Measurements from ENCODE around the gene FHDC1.

The FHDC1 gene

DNA sequence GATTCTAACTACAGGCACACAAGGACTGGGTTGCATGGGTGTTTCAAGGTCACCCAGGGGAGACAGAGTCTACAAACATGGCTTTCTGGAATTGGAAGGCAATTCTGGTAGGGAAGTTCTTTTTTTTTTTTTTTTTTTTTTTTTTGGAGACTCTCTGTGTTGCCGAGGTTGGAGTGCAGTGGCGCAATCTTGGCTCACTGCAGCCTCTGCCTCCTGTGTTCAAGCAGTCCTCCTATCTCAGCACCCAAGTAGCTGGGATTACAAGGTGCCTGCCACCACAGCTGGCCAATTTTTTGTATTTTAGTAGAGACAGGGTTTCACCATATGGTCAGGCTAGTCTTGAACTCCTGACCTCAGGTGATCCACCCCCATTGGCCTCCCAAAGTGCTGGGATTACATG is 16.3 kb upstream of the FHDC1 start:
- peaks cover 18% of the 10 kb centered on the region for H3K36me3 Mint-ChIP-seq
- H3K4me1 Mint-ChIP-seq (ENCODE audit: low read depth): no peaks in the 10 kb centered on the region
- peaks cover 4% of the 10 kb centered on the region for H3K27me3 Mint-ChIP-seq
- H3K9me3 Mint-ChIP-seq (ENCODE audit: low read depth): peaks cover 4% of the 10 kb centered on the region
- no peak overlapping the region for H3K27ac Mint-ChIP-seq
- H3K4me3 Mint-ChIP-seq: no peak overlapping the region

DNA sequence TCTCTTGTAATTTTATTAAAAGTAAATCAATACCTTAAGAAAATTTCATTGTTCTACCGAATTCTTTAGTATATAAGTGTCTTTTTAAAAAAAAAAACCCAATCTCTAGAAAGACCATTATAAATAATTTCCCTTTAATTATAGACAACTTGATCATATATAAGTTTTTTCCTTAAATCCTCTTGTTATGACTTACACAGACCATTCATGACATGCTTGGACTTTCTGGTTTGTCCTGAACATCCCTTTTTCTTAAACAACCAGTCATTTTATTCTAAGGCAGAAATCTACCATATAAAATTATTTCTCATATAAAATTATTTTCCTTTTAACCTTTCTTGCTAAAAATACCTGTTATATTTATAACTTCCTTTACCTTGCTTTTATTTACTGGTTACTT is 15.4 kb upstream of the FHDC1 start:
- Mint-ChIP-seq H3K36me3 (peaks cover 18% of the 10 kb centered on the region), H3K4me1 (ENCODE audit: low read depth) (no peaks in the 10 kb centered on the region), H3K27ac (no peak overlapping the region), H3K4me3 (no peak overlapping the region), H3K9me3 (ENCODE audit: low read depth) (peaks cover 4% of the 10 kb centered on the region), H3K27me3 (peaks cover 4% of the 10 kb centered on the region)

DNA sequence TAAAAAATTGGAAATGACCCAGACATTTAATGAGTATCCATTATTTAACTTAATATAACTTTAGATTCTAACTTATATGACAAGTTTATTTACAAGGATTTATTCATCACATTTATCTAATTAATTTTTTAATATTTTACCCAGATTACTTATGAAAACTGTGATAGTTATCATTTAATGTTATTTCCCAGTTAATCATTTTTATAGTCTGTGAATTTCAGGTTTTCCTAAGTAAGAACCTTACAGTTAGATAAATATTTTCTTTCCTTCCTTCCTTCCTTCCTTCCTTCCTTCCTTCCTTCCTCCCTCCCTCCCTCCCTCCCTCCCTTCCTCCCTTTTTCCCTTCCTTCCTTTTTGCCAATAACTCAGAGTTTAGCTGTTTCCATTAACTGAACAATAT is 14.8 kb upstream of the FHDC1 start:
- peaks cover 4% of the 10 kb centered on the region for H3K27me3 Mint-ChIP-seq
- H3K9me3 Mint-ChIP-seq (ENCODE audit: low read depth): peaks cover 4% of the 10 kb centered on the region
- H3K4me1 Mint-ChIP-seq (ENCODE audit: low read depth): no peaks in the 10 kb centered on the region
- no peak overlapping the region for H3K27ac Mint-ChIP-seq
- peaks cover 18% of the 10 kb centered on the region for H3K36me3 Mint-ChIP-seq
- no peak overlapping the region for H3K4me3 Mint-ChIP-seq

DNA sequence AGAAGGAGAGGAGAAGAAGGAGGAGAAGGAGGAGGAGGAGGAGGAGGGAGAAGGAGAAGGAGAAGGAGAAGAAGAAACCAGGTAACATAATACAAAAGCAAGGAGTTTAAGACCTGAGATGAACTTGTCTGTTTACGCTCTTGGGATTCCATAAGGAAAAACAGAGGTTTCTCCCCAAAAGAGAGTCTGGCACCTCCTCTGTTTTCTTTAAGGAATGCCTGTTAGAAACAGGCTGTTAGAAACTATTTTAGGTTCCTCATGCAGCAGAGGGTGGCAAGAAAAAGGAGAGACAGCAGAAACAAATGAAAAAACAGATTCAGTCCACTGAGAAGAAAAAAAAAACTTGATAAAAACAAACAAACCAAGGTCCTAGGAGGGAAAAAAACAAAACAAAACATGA is 10.3 kb upstream of the FHDC1 start:
- Mint-ChIP-seq H3K4me3 (no peak overlapping the region), H3K9me3 (ENCODE audit: low read depth) (no peaks in the 10 kb centered on the region), H3K27me3 (peaks cover 7% of the 10 kb centered on the region), H3K36me3 (peaks cover 7% of the 10 kb centered on the region), H3K4me1 (ENCODE audit: low read depth) (no peaks in the 10 kb centered on the region), H3K27ac (no peak overlapping the region)

DNA sequence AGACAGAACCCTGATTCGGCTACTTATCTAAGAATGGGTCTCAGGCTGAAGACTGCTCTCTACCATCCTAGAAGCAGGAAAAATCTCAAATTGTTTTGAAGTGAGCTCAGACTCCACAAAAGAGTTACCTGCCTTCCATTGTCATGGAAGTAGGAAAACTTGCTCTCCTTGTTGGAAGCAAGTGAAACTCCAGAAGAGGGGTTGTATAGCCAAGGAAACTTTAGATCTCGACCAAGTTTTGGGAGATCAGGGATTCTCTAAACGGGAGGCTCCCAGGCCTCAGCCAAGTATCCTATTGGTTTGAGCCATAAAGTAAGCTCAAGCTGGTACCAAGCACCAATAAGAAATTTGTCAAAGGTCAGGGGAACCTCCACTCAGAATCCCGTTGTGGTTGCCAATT is 9.2 kb upstream of the FHDC1 start:
- H3K4me3 Mint-ChIP-seq: no peak overlapping the region
- H3K27ac Mint-ChIP-seq: no peak overlapping the region
- H3K4me1 Mint-ChIP-seq (ENCODE audit: low read depth): no peaks in the 10 kb centered on the region
- H3K27me3 Mint-ChIP-seq: peaks cover 7% of the 10 kb centered on the region
- peaks cover 3% of the 10 kb centered on the region for H3K36me3 Mint-ChIP-seq
- H3K9me3 Mint-ChIP-seq (ENCODE audit: low read depth): no peaks in the 10 kb centered on the region

DNA sequence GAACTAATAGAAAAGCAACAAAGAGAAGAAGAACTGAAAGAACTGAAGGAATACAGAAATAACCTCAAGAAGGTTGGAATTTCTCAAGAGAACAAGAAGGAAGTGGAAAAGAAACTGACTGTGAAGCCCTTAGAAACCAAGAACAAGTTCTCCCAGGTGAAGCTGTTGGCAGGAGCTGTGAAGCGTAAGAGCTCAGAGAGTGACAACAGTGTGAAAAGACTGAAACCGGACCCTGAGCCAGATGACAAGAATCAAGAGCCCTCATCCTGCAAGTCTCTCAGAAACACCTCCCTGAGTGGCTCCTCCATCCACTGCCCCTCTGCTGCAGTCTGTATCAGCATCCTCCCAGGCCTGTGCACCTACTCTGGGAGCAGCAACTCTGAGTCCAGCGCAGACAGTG is 8.4 kb upstream of the FHDC1 start:
- Mint-ChIP-seq H3K36me3 (peaks cover 3% of the 10 kb centered on the region), H3K27ac (no peak overlapping the region), H3K9me3 (ENCODE audit: low read depth) (no peaks in the 10 kb centered on the region), H3K27me3 (peaks cover 9% of the 10 kb centered on the region), H3K4me1 (ENCODE audit: low read depth) (no peaks in the 10 kb centered on the region), H3K4me3 (no peak overlapping the region)

DNA sequence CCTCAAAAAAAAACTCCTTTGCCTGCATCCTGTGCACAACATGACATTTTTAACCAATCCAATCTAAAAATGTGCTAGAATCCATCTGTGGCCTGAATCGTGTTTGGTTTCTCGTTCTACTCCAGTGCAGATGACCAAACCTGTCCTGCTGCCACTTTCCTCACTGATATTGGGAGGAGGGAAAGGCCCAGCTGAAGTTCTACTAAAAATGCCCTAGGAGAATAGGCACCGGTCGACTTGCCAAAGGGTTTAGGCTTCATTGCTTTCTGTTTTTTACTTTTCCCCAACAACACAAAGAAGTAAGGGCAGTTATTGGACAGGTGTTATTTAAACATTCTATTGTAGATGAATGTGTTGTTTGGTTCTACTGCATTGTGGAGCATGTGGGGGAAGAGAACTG is 7.8 kb upstream of the FHDC1 start:
- Mint-ChIP-seq H3K27ac (no peak overlapping the region), H3K9me3 (ENCODE audit: low read depth) (no peaks in the 10 kb centered on the region), H3K4me1 (ENCODE audit: low read depth) (no peaks in the 10 kb centered on the region), H3K36me3 (peaks cover 3% of the 10 kb centered on the region), H3K4me3 (no peak overlapping the region), H3K27me3 (peaks cover 13% of the 10 kb centered on the region)

DNA sequence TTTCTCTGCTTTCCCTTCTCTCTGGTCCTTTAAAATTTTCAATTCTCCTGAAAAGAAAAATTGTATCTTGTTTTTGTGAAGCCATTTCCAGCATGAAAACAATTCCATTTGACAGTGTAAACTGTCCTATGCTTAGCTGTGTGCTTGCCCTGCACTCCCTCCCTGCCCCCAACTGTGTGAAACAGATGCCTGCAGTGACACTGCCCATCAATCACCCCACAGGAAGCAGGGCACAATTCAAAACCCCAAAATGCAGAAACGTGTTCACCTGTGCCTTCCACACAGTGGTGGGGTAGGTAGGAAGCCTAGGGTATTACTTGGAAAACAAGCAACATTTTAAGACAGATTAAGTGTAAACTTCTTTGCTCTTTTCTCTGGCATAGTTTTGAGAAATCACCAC is 6.2 kb upstream of the FHDC1 start:
- H3K4me1 Mint-ChIP-seq (ENCODE audit: low read depth): peaks cover under 1% of the 10 kb centered on the region
- H3K36me3 Mint-ChIP-seq: peaks cover 3% of the 10 kb centered on the region
- no peak overlapping the region for H3K27ac Mint-ChIP-seq
- H3K9me3 Mint-ChIP-seq (ENCODE audit: low read depth): no peaks in the 10 kb centered on the region
- no peak overlapping the region for H3K4me3 Mint-ChIP-seq
- peaks cover 23% of the 10 kb centered on the region for H3K27me3 Mint-ChIP-seq

DNA sequence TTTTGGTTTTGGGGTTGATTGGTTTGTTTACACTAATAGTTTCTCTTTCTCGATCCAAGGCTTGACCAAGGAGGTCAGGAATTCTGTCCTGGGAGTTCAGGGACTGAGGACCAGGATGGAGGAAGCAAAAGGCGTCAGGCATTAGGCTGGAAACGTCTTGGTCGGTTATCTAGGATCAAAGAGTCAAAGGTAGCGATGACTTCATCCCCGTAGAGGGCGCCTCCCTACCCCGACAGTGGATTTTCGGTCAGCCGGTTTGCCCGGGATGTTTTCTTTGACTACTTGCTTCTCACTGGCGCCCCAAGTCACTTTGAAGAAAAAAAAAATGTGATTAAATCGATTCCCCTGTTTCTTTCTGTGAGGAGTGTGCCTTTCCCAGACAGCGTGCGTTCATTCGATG is 980 bp upstream of the FHDC1 start:
- peaks cover 40% of the 10 kb centered on the region for H3K27me3 Mint-ChIP-seq
- H3K4me3 Mint-ChIP-seq: peak overlapping the region; percentile 74

DNA sequence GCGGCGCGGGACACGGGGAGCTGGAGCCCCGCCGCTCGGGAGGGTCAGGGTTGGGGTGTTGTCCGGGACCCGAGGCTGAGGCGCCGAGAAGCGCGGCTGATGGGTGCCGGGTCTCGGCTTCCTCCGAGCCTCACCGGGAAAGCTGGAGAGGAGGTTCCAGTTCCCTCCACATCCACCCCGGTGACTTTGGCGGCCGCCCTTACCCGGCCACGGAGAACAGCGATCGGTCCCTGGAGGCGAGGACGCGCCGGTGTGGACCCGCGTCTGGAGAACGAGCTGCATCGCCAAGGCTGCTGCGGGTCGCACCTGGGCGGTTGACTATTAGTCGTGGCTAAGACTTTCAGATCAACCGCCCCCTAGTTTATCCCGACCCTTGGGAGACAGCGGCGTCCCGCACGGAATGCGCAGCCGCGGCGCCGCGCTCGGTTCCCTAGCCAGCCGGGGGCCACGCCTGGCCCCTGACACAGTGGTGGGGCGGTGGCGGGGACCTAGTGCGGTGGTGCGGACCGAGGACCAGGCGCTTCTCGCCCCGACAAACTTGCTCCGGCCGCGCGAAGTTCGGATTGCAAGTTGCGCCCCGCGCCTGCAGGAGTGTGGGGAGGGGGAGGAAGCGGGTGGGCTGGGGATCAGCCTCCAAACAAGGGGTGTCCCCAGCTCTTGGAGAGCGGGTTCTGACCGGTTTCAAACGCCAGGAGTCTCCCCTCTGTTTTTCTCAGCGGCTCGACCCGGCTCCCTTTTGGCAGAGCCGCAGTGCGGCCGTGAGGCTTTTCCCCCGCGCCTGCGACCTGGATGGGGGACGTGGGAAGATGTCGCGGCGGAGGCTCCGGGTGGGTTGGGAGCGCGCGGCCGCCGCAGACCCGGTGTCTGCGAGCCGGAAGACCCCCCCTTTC is 568 bp downstream of the FHDC1 start:
- H3K27me3 Mint-ChIP-seq: peaks cover 45% of the 10 kb centered on the region
- peaks cover 16% of the 10 kb centered on the region for H3K4me1 Mint-ChIP-seq (ENCODE audit: low read depth)
- no peaks in the 10 kb centered on the region for H3K9me3 Mint-ChIP-seq (ENCODE audit: low read depth)

More for the DNA sequence above, 980 bp upstream of the FHDC1 start:
- Mint-ChIP-seq H3K9me3 (ENCODE audit: low read depth) (no peaks in the 10 kb centered on the region), H3K4me1 (ENCODE audit: low read depth) (peaks cover 16% of the 10 kb centered on the region), H3K27ac (no peak overlapping the region), H3K36me3 (peaks cover 2% of the 10 kb centered on the region)

DNA sequence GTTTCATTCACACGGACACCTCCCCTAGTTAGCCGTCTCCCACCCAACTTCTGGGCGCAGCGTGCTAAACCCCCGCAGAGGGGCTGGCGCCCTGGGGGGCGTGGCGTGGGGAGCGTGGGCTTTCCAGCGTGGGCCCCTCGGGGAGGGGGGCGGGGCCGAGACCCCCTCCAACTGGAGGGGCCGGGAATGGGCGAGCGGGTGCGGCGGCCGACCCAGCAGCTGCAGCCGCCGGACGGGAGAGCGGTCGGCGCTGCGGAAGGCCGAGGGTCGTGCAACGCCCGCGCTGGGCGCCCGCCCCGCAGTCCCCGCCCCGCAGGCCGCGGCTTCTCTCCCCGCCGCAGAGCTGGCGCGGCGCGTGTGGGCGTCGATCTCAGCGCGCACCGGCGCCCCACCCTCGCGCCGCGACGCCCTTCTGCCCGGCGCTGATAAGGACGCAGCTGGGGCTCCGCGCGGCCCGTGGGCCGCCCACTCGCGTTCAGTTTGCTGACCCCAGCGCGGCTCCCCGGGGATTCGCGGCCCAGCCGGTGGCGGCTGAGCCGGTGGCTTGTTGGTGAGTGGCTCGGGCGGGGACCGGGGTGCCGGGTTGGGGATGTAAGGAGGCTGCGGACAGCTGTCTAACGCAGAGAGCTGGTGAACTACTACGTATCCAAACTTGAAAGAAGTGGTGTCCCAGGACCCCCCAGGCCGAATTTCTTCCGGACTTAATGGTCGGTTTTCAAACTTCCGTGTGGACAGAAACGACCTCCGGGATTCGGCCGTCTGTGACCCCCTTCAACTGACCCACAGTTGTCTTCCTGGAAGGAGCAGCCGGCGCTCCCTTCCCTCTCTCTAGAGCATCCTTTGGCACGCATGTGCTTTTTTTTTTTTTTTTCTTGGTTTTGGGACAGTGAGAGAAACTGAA is 1.5 kb downstream of the FHDC1 start:
- H3K9me3 Mint-ChIP-seq (ENCODE audit: low read depth): no peaks in the 10 kb centered on the region
- H3K4me3 Mint-ChIP-seq: peak overlapping the region; percentile 87
- H3K27ac Mint-ChIP-seq: no peak overlapping the region
- H3K27me3 Mint-ChIP-seq: peaks cover 44% of the 10 kb centered on the region
- peaks cover 2% of the 10 kb centered on the region for H3K36me3 Mint-ChIP-seq
- peaks cover 16% of the 10 kb centered on the region for H3K4me1 Mint-ChIP-seq (ENCODE audit: low read depth)

More for the DNA sequence above, 568 bp downstream of the FHDC1 start:
- H3K27ac Mint-ChIP-seq: no peak overlapping the region
- peak overlapping the region; percentile 62 for H3K4me3 Mint-ChIP-seq
- H3K36me3 Mint-ChIP-seq: peaks cover 2% of the 10 kb centered on the region

DNA sequence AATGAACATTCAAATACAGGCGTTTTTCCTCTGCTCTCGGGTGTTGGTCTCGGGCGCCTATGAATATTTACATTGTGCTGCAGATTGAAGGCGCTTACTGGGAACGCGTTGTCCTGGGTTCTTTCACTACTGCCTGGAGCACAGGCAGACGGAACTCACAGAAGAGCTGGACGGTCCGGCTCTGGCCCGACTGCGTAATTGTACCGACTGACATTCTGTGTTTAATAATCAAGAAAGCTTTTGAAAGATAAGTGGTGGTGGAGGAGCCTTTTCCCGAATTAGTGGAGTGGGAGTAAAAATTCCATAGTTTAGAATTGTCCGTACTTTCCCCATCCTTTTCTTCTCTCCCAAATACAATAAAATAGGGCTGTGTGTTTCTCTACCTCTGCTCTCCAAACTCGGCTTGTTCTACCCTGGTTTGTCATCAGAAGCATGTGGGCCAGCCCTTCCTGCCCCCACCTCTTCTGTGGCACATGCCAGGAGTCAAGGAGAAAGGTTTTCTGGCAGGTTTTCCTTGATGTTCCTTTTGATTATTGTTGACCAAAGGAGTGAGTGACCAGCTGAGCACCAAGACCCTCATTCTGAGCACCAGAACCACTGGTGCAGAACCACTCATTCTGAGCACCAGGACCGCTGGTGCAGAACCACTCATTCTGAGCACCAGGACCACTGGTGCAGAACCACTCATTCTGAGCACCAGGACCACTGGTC is 2.3 kb downstream of the FHDC1 start:
- peaks cover 2% of the 10 kb centered on the region for H3K36me3 Mint-ChIP-seq
- no peaks in the 10 kb centered on the region for H3K9me3 Mint-ChIP-seq (ENCODE audit: low read depth)
- peaks cover 16% of the 10 kb centered on the region for H3K4me1 Mint-ChIP-seq (ENCODE audit: low read depth)
- peak overlapping the region; percentile 87 for H3K4me3 Mint-ChIP-seq
- peaks cover 38% of the 10 kb centered on the region for H3K27me3 Mint-ChIP-seq
- H3K27ac Mint-ChIP-seq: no peak overlapping the region

DNA sequence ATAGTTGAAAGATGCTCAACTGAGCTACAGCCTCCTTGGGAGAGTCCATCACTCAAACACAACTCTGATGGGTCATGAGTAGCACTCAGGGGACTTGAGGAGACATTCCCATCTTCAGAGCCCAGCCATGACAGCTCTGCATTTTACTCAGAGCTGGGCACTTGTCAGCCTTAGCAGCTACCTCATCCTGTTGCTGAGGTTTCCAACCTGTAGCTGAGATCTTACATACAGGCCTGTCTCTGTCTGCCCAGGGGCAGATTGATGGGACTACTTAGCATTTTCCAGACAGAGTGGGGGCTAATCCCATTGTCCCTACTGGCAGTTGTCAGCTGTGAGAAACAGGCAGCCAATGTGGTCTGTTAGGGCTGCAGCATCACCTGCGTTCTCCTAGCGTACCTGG is 3.5 kb downstream of the FHDC1 start:
- H3K36me3 Mint-ChIP-seq: peaks cover 2% of the 10 kb centered on the region
- no peaks in the 10 kb centered on the region for H3K9me3 Mint-ChIP-seq (ENCODE audit: low read depth)
- H3K4me1 Mint-ChIP-seq (ENCODE audit: low read depth): peaks cover 16% of the 10 kb centered on the region
- peaks cover 29% of the 10 kb centered on the region for H3K27me3 Mint-ChIP-seq
- H3K27ac Mint-ChIP-seq: no peak overlapping the region
- H3K4me3 Mint-ChIP-seq: no peak overlapping the region

DNA sequence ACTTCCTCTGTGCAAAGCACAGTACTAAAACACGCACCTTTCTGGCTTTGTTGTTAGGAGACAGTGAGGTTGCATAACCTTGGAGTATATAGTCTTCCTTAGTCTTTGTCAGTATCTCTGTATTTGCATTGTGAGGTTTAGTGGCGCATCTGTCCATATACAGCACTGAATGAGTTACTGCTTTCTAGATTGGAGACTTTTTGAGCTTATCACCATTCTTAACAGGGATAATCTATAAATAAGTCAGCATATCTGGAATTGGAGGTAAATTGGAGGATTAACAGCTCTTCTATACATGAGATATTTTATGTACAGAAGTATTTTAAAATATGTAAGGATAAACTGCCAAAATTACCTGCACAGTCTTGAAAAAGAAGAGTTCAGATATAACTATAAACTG is 4.3 kb downstream of the FHDC1 start:
- Mint-ChIP-seq H3K9me3 (ENCODE audit: low read depth) (no peaks in the 10 kb centered on the region), H3K27me3 (peaks cover 21% of the 10 kb centered on the region), H3K4me1 (ENCODE audit: low read depth) (peaks cover 10% of the 10 kb centered on the region), H3K36me3 (peaks cover 2% of the 10 kb centered on the region), H3K4me3 (no peak overlapping the region), H3K27ac (no peak overlapping the region)

DNA sequence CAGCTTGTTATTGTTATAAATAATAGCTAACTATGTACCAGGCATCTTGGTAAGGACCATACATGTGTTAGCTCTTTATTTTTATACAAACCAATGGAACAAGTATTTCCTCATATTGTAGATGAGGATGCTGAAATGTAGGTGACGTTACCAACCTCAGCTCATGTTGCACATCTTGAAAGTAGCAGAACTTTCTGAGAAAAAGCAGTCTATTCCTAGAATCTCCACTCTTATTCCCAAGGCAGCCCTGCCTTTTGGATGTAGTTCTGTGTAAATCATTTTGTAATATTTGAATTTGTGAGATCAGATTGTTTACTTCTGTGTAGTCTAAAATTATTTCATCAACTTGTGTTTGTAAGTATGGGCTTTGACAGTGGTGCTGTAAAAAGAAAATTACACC is 5.3 kb downstream of the FHDC1 start:
- no peak overlapping the region for H3K4me3 Mint-ChIP-seq
- H3K36me3 Mint-ChIP-seq: peaks cover 2% of the 10 kb centered on the region
- no peaks in the 10 kb centered on the region for H3K9me3 Mint-ChIP-seq (ENCODE audit: low read depth)
- H3K27ac Mint-ChIP-seq: no peak overlapping the region
- H3K27me3 Mint-ChIP-seq: peaks cover 21% of the 10 kb centered on the region
- peaks cover 7% of the 10 kb centered on the region for H3K4me1 Mint-ChIP-seq (ENCODE audit: low read depth)
